GM12878 (cell line): ENCODE measurements around the gene MTX1. TPM values are rescaled to one million over a fixed set of nuclear protein-coding genes. Genes with fewer than 3 reads are reported as not detected.

ENCODE experiments used
- ATAC-seq: fragments of 200-7000 bp; cut with Tn5 transposase; 3 replicates; pipeline ENCODE4 v1.9.1; 2020; ENCODE audit warnings: mild to moderate bottlenecking, moderate library complexity
- BruUV-seq: library from RNA; stranded (reverse); fragments of 400-500 nt; replicated peaks from 2 replicates; lab custom pipeline; 2021; lab: Mats Ljungman, UMichigan
- CTCF ChIA-PET: fragments of 300-600 bp; sonication (Branson Sonifier 250); formaldehyde crosslinking; extraction: SDS; loops from one replicate; lab custom pipeline; 2021; ENCODE audit warnings: inconsistent platforms; lab: Yijun Ruan, JAX
- POLR2A ChIA-PET: fragments of 350-600 bp; formaldehyde crosslinking; extraction: SDS; loops from one replicate; lab custom pipeline; 2021; ENCODE audit warnings: inconsistent platforms; lab: Charles Lee
- RAD21 ChIA-PET: fragments of 300-600 bp; sonication (Branson Sonifier 250); formaldehyde crosslinking; loops from one replicate; lab custom pipeline; 2023; ENCODE audit warnings: antibody characterized with exemption; ENCODE audit not compliant: unreplicated experiment; lab: Charles Lee
- SMC1A ChIA-PET: fragments of 300-600 bp; sonication (Branson Sonifier 250); formaldehyde crosslinking; loops from one replicate; lab custom pipeline; 2023; ENCODE audit not compliant: unreplicated experiment, uncharacterized antibody; lab: Charles Lee
- DNase-seq: peaks from one replicate; pipeline ENCODE4 v3.0.0-alpha.2; 2011; ENCODE audit warnings: low read depth, low spot score
- FAIRE-seq: peaks from 3 replicates; lab custom pipeline; 2011; peaks lifted over from hg19 to GRCh38; lab: Jason Lieb, UNC
- H2AFZ ChIP-seq: 2 replicates; pipeline ENCODE4 v1.6.0; 2011; ENCODE audit warnings: low read depth, low read length, control low read depth; ENCODE audit not compliant: control insufficient read depth
- H3K27ac ChIP-seq: 2 replicates; pipeline ENCODE4 v1.5.1; 2011; ENCODE audit warnings: control low read depth; ENCODE audit not compliant: control insufficient read depth, insufficient read depth
- H3K27me3 ChIP-seq, 2 experiments: replicated peaks in 1 of 2; 2 replicates each; pipeline versions ENCODE4 v1.6.0 to v1.6.1; 2011; ENCODE audit warnings: low read length in 1 of 2; ENCODE audit not compliant: control insufficient read depth in 2 of 2, insufficient read depth in 2 of 2
- H3K36me3 ChIP-seq, 2 experiments: 2 replicates each; pipeline ENCODE4 v1.5.1; 2011; ENCODE audit warnings: low read length in 1 of 2; ENCODE audit not compliant: control insufficient read depth in 2 of 2, insufficient read depth in 2 of 2
- H3K4me1 ChIP-seq: 2 replicates; pipeline ENCODE4 v1.6.1; 2011; ENCODE audit warnings: mild to moderate bottlenecking, low read length, moderate library complexity, mixed read lengths; ENCODE audit not compliant: control insufficient read depth, insufficient read depth
- H3K4me2 ChIP-seq: 2 replicates; pipeline ENCODE4 v1.6.0; 2011; ENCODE audit warnings: control low read depth; ENCODE audit not compliant: control insufficient read depth, insufficient read depth
- H3K4me3 ChIP-seq: fragments of 200-600 bp; sonication (generic); 2 replicates; pipeline ENCODE4 v1.5.1; 2016
- H3K79me2 ChIP-seq: 2 replicates; pipeline ENCODE4 v1.6.0; 2011; ENCODE audit warnings: low read length; ENCODE audit not compliant: control insufficient read depth, insufficient read depth
- H3K9ac ChIP-seq: 2 replicates; pipeline ENCODE4 v1.8.0; 2011; ENCODE audit warnings: low read length, control low read depth, mixed read lengths; ENCODE audit not compliant: control insufficient read depth, insufficient read depth
- H3K9me3 ChIP-seq: replicated peaks from 3 replicates; pipeline ENCODE4 v1.5.1; 2011; ENCODE audit warnings: mild to moderate bottlenecking, low read length; ENCODE audit not compliant: control insufficient read depth, insufficient read depth
- H4K20me1 ChIP-seq: 2 replicates; pipeline ENCODE4 v1.6.0; 2011; ENCODE audit not compliant: control insufficient read depth, insufficient read depth
- E2F8 ChIP-seq: fragments of 450-650 bp; IDR thresholded peaks from 2 replicates; pipeline ENCODE4 v1.6.1; 2018; ENCODE audit warnings: mild to moderate bottlenecking, low read depth, moderate library complexity; ENCODE audit not compliant: partially characterized antibody
- ELK1 ChIP-seq: IDR thresholded peaks from 2 replicates; pipeline ENCODE4 v1.6.1; 2012; ENCODE audit warnings: low read depth, low read length, improper control_type of control experiment
- NBN ChIP-seq: fragments of 450-650 bp; IDR thresholded peaks from 2 replicates; pipeline ENCODE4 v1.6.1; 2016
- NKRF ChIP-seq: fragments of 450-650 bp; conservative IDR thresholded peaks from 2 replicates; pipeline ENCODE4 v1.6.1; 2017; ENCODE audit warnings: mild to moderate bottlenecking, moderate library complexity
- PAX5 ChIP-seq: IDR thresholded peaks from 2 replicates; pipeline ENCODE4 v1.6.1; 2011; ENCODE audit warnings: low read depth, low read length, borderline replicate concordance
- RUNX3 ChIP-seq: IDR thresholded peaks from 2 replicates; pipeline ENCODE4 v1.6.1; 2012; ENCODE audit warnings: low read length, inconsistent platforms
- STAT3 ChIP-seq: IDR thresholded peaks from 2 replicates; pipeline ENCODE4 v1.6.1; 2011; ENCODE audit warnings: low read depth, low read length, improper control_type of control experiment
- SUZ12 ChIP-seq: fragments of 200-600 bp; sonication (generic); IDR thresholded peaks from one replicate; pipeline ENCODE4 v1.6.1; 2018; ENCODE audit warnings: antibody characterized with exemption, mild to moderate bottlenecking; ENCODE audit not compliant: unreplicated experiment
- ZBTB40 ChIP-seq: fragments of 450-650 bp; IDR thresholded peaks from 2 replicates; pipeline ENCODE4 v1.6.1; 2016; ENCODE audit warnings: mild to moderate bottlenecking, moderate library complexity, borderline replicate concordance
- WGBS: methylation state at CpG from one replicate; pipeline ENCODE4 v1.1.6; 2016; ENCODE audit warnings: low lambda C conversion rate; ENCODE audit not compliant: insufficient replicate concordance, insufficient coverage; ENCODE audit errors: missing lambda C conversion rate; 5-methylcytosine and 5-hydroxymethylcytosine counted together
- in situ Hi-C: fragments of 300-500 bp; cut with MboI; formaldehyde crosslinking; loops from 9 replicates; pipeline ENCODE4 v1.14.3; 2018; ENCODE audit warnings: mixed read lengths
- intact Hi-C: fragments of 100-400 bp; cut with micrococcal nuclease; formaldehyde crosslinking; loops from one replicate; pipeline ENCODE4 v1.14.2; 2022; ENCODE audit not compliant: unreplicated experiment
- polyA plus RNA-seq, 11 experiments: library from polyadenylated mRNA; depleted of rRNA in 4 of 11; unstranded in 6 of 11; stranded (reverse) in 5 of 11; fragments of >200 nt; fragmentation: Nextera tagmentation in 4 of 11; fragmentation: Illumina TruSeq in 1 of 11; extraction: Ambion mirVana in 4 of 11; extraction: Trizol in 1 of 11; gene quantifications; 1 replicate in 1 of 11; 2 replicates in 10 of 11; pipeline versions ENCODE4 v1.2.1 to v1.2.3, GENCODE V29; 2011 to 2016; ENCODE audit warnings: inconsistent platforms in 2 of 11, missing spikeins in 2 of 11, low read depth in 1 of 11
- total RNA-seq, 4 experiments: library from RNA; depleted of rRNA in 3 of 4; stranded (reverse); fragments of >200 nt in 3 of 4; fragmentation: Illumina TruSeq in 1 of 4; extraction: Trizol in 1 of 4; gene quantifications; 2 replicates each; pipeline versions ENCODE4 v1.2.1 to v1.2.3, GENCODE V29; 2013 to 2021
- TF ChIP-seq, protein P1 (sequence below): fragments of 450-650 bp; IDR thresholded peaks from 2 replicates; pipeline ENCODE4 v1.6.1; 2016; ENCODE audit warnings: mild to moderate bottlenecking

MTX1 gene
- total and polyA plus RNA-seq, 10 of the 15 experiments (the other 5 are each of a cell fraction or from before 2014, with no cell fraction given), result 15.8 to 92.0 (median 49.1) TPM

GRCh38 chr1:155207806-155208540 is 522 bp upstream of the MTX1 start, which contains the start of gene THBS3:
Gene THBS3 (minus strand): TSS chr1:155207897. CDS start chr1:155207876, 21 bp downstream.
- H2AFZ ChIP-seq, result peak within 1 kb of the TSS; percentile 92
- peaks cover 19% of the 10 kb centered on the region for H3K4me1 ChIP-seq
- H3K79me2 ChIP-seq, result peaks cover 10% of the 10 kb centered on the region
- H3K36me3 ChIP-seq, result no peaks in the 10 kb centered on the region; a peak in 2 of 4 replicates
- WGBS, result 50% methylated on average over 13 of the region's 17 CpGs
- ChIA-PET RAD21 (interaction anchor here (1.7 to 4.0 kb wide), 5 partner anchors 14 to 116 kb away, joined by 6 to 85 read pairs (median 16); no protein-coding TSS in a partner anchor), CTCF (interaction anchor here (1.1 to 5.7 kb wide), 11 partner anchors 15 to 54 kb away, joined by 3 to 154 read pairs (median 10); partner anchors contain the start of genes KRTCAP2 and SCAMP3), SMC1A (interaction anchor here (1.1 to 4.0 kb wide), 5 partner anchors 14 to 43 kb away, joined by 4 to 89 read pairs (median 9); no protein-coding TSS in a partner anchor), POLR2A (interaction anchor here (1.1 to 5.1 kb wide), 5 partner anchors 14 to 115 kb away, joined by 5 to 84 read pairs (median 7); partner anchors contain the start of gene FDPS)
- H3K9me3 ChIP-seq, result no peaks in the 10 kb centered on the region
- intact Hi-C loops, result loop anchor here (1.0 to 5.0 kb wide), 4 partner anchors 18 to 384 kb away; a partner anchor contains a TSS
- peak; percentile 49 for FAIRE-seq
- H3K27ac ChIP-seq, result peak within 1 kb of the TSS; percentile 81
- peak within 1 kb of the TSS; percentile 90 for H3K9ac ChIP-seq
- no peaks in the 10 kb centered on the region for H3K27me3 ChIP-seq
- H3K4me3 ChIP-seq, result peak within 1 kb of the TSS; percentile 98
- peak within 1 kb of the TSS; percentile 96 for H3K4me2 ChIP-seq
- in situ Hi-C loops, result no loop called here
- BruUV-seq, result TSS peak; percentile 82
- no peak for ATAC-seq
- no peaks in the 10 kb centered on the region for H4K20me1 ChIP-seq
- no peak for DNase-seq
- TF ChIP-seq ZBTB40, result peak; percentile 34; the same call in 1 of the 2 replicates
- TF ChIP-seq ELK1, result no peak
- TF ChIP-seq SUZ12, result no peak
- TF ChIP-seq PAX5, result no peak
- no peak for TF ChIP-seq NBN
- no peak for TF ChIP-seq NKRF
- TF ChIP-seq, protein P1, sequence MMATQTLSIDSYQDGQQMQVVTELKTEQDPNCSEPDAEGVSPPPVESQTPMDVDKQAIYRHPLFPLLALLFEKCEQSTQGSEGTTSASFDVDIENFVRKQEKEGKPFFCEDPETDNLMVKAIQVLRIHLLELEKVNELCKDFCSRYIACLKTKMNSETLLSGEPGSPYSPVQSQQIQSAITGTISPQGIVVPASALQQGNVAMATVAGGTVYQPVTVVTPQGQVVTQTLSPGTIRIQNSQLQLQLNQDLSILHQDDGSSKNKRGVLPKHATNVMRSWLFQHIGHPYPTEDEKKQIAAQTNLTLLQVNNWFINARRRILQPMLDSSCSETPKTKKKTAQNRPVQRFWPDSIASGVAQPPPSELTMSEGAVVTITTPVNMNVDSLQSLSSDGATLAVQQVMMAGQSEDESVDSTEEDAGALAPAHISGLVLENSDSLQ, result 0 out of 2 replicates have a peak, but pooled peaks have one; percentile 17
- no peak for TF ChIP-seq STAT3
- no peak for TF ChIP-seq RUNX3
- TF ChIP-seq E2F8, result no peak
